Fibroblast of lung (primary cell): ENCODE measurements around the gene ANO6. TPM values are rescaled to one million over a fixed set of nuclear protein-coding genes. Genes with fewer than 3 reads are reported as not detected.

Experiments
- DNase-seq, 2 donors: peaks; one replicate each; pipeline versions ENCODE4 v3.0.0 to v3.0.0-alpha.2; 2010; ENCODE audit warnings: low read depth in 2 of 2
- H2AFZ ChIP-seq: 2 replicates; pipeline ENCODE4 v1.5.1; 2012; ENCODE audit warnings: low read length, control low read depth, inconsistent platforms
- H3K27ac ChIP-seq: 2 replicates; pipeline ENCODE4 v1.5.1; 2011; ENCODE audit warnings: low read length, control low read depth; ENCODE audit not compliant: insufficient read depth
- H3K27me3 ChIP-seq: 2 replicates; pipeline ENCODE4 v1.5.1; 2011; ENCODE audit warnings: mild to moderate bottlenecking, low read length; ENCODE audit not compliant: control insufficient read depth, insufficient read depth
- H3K36me3 ChIP-seq: 2 replicates; pipeline ENCODE4 v1.5.1; 2011; ENCODE audit warnings: low read length; ENCODE audit not compliant: control insufficient read depth, insufficient read depth
- H3K4me1 ChIP-seq: 2 replicates; pipeline ENCODE4 v1.5.1; 2011; ENCODE audit warnings: low read length; ENCODE audit not compliant: control insufficient read depth, insufficient read depth; ENCODE audit errors: extremely low read depth
- H3K4me2 ChIP-seq: 2 replicates; pipeline ENCODE4 v1.5.1; 2011; ENCODE audit warnings: low read length, control low read depth; ENCODE audit not compliant: insufficient read depth; ENCODE audit errors: extremely low read depth
- H3K4me3 ChIP-seq, 4 experiments: fragments of 200-600 bp in 1 of 4; sonication (generic) in 1 of 4; replicated peaks in 1 of 4; 2 replicates each; pipeline ENCODE4 v1.5.1; 2011 to 2016; ENCODE audit warnings: low read length in 4 of 4, low read depth in 3 of 4, mild to moderate bottlenecking in 3 of 4, control low read depth in 2 of 4, inconsistent platforms in 1 of 4, mixed read lengths in 1 of 4; ENCODE audit not compliant: insufficient read depth in 1 of 4; ENCODE audit errors: control extremely low read depth in 1 of 4
- H3K79me2 ChIP-seq: 2 replicates; pipeline ENCODE4 v1.5.1; 2012; ENCODE audit warnings: mild to moderate bottlenecking, low read length, inconsistent platforms; ENCODE audit not compliant: control insufficient read depth, insufficient read depth
- H3K9ac ChIP-seq: 2 replicates; pipeline ENCODE4 v1.5.1; 2011; ENCODE audit warnings: mild to moderate bottlenecking, low read length, control low read depth; ENCODE audit not compliant: insufficient read depth
- H3K9me3 ChIP-seq: 2 replicates; pipeline ENCODE4 v1.5.1; 2012; ENCODE audit warnings: low read depth, low read length; ENCODE audit not compliant: control insufficient read depth, insufficient read depth
- H4K20me1 ChIP-seq: 2 replicates; pipeline ENCODE4 v1.5.1; 2011; ENCODE audit warnings: low read length; ENCODE audit not compliant: control insufficient read depth, insufficient read depth; ENCODE audit errors: extremely low read depth
- CTCF ChIP-seq, 2 donors: IDR thresholded peaks in 1 of 2; conservative IDR thresholded peaks in 1 of 2; 1 replicate in 1 of 2; 2 replicates in 1 of 2; pipeline ENCODE4 v1.5.1; 2011 to 2012; ENCODE audit warnings: low read length in 2 of 2, control low read depth in 1 of 2, inconsistent platforms in 1 of 2, low read depth in 1 of 2, mild to moderate bottlenecking in 1 of 2
- EZH2 ChIP-seq: IDR thresholded peaks from 2 replicates; pipeline ENCODE4 v1.5.1; 2012; ENCODE audit warnings: low read length, control low read depth, mild to moderate bottlenecking; ENCODE audit errors: missing control alignments
- polyA plus RNA-seq, 2 donors: library from polyadenylated mRNA; depleted of rRNA in 1 of 2; stranded (reverse) in 1 of 2; unstranded in 1 of 2; fragments of >200 nt; gene quantifications; 2 replicates each; pipeline ENCODE4 v1.2.1, GENCODE V29; 2011 to 2012; ENCODE audit warnings: missing spikeins in 1 of 2
- total RNA-seq: library from RNA; depleted of rRNA; stranded (reverse); fragments of >200 nt; gene quantifications from 2 replicates; pipeline ENCODE4 v1.2.1, GENCODE V29; 2014

Gene ANO6
- total and polyA plus RNA-seq, 2 donors (not counting 1 experiment from before 2014, with no cell fraction given): 59.1 to 69.1 TPM

DNA sequence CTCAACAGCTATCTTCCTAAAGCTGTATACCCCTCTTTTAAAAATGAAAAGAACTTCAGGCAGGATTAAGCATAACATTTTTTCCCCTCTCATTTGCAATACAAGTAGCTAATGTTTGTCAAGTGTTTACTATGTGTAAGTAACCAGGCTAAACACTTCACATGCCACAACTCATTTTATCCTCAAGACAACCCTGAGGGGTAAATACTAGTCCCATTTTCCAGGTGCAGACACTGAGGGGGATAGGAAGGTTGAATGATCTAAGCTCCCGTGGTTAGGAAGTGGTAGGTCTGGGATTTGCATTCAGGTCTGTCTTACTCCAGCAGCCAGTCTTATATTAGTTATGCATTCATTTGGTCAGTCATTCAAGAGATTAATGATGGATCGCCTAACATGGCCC, 70.7 kb downstream of the ANO6 start:
- H3K27me3 ChIP-seq: no peaks in the 10 kb centered on the region
- H3K4me1 ChIP-seq: peaks cover 8% of the 10 kb centered on the region
- no peak overlapping the region for H2AFZ ChIP-seq
- no peaks in the 10 kb centered on the region for H3K36me3 ChIP-seq
- H4K20me1 ChIP-seq: no peaks in the 10 kb centered on the region
- TF ChIP-seq EZH2 (no peak), CTCF (conservative IDR thresholded peaks at IDR 0.05 in 1 of 2, IDR thresholded peaks at IDR 0.05 in 1 of 2; ENCODE audit: low read depth in 1 of 2, low read length in 2 of 2) (no peak)
- H3K27ac ChIP-seq: no peak overlapping the region
- DNase-seq: no peak
- H3K9ac ChIP-seq: no peak overlapping the region
- no peak overlapping the region for H3K4me3 ChIP-seq
- peaks cover 8% of the 10 kb centered on the region for H3K79me2 ChIP-seq
- H3K9me3 ChIP-seq: no peaks in the 10 kb centered on the region
- no peak overlapping the region for H3K4me2 ChIP-seq

DNA sequence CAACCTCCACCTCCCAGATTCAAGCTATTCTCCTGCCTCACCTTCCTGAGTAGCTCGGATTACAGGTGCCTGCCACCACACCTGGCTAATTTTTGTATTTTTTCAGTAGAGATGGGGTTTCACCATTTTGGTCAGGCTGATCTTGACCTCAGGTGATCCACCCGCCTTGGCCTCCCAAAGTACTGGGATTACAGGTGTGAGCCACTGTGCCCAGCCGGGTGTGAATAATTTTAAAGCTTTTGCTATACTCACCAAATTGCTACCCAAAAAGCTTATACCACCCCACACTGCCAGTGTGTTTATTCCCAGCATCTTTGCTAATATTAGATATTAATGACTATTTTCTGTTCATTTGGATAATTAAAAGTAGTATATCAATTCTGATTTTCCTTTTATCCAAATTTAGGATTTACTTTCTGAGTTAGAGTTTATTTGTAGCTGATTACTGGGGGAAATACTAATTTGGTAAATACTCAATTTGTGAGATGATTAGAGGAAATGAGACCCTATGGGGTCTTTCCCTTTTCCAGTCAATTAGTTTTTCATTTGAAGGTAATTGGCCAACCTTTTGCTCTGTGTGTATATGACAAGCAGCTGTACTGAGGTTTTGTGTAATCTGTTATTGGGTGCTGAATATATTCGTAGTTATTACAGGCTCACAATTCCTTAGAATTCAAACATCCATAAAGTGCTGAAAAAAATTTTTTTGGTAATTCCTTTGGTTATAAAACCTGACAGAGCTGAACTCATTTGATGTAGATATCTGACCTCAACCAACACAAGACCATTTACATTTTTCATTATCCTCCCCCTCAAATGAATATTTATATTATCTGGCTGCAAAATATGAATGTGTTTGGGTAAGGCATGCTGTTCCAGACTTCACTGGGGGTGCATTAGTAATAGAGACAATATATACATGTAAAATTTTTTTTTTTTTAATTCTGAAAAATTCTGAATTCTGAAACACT, 73.6 kb downstream of the ANO6 start:
- Histone ChIP-seq H3K9me3 (no peaks in the 10 kb centered on the region), H3K27me3 (no peaks in the 10 kb centered on the region), H4K20me1 (no peaks in the 10 kb centered on the region), H3K4me1 (peaks cover 11% of the 10 kb centered on the region), H3K79me2 (peaks cover 3% of the 10 kb centered on the region), H3K36me3 (no peaks in the 10 kb centered on the region), H3K9ac (no peak overlapping the region), H3K27ac (no peak overlapping the region), H3K4me3 (no peak overlapping the region), H2AFZ (no peak overlapping the region), H3K4me2 (no peak overlapping the region)
- no peak for DNase-seq
- TF ChIP-seq EZH2: no peak
- no peak for TF ChIP-seq CTCF (conservative IDR thresholded peaks at IDR 0.05 in 1 of 2, IDR thresholded peaks at IDR 0.05 in 1 of 2; ENCODE audit: low read depth in 1 of 2, low read length in 2 of 2)

DNA sequence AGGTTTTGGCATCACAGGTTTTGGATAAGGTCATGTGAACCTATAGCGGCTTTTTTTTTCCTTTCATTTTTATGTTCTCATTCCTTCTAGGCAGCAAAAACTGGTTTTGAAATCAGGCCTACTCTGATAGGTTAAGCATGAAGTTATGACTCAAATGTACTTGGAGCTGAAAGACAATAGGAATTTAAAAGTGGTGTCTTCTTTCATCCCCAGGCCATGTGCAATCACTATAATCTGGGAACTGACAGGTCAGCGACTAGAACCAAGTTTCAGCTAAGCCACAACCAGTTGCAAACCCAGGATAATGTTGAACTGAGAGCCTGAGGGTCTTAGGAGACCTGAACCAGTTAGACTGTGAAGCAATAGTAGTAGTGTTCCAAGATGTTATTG, 74.3 kb downstream of the ANO6 start:
- Histone ChIP-seq H3K79me2 (peaks cover 5% of the 10 kb centered on the region), H3K4me2 (no peak overlapping the region)

More for the DNA sequence above, 74.3 kb downstream of the ANO6 start:
- no peak overlapping the region for H3K27ac ChIP-seq
- H4K20me1 ChIP-seq: no peaks in the 10 kb centered on the region
- H3K27me3 ChIP-seq: no peaks in the 10 kb centered on the region
- TF ChIP-seq CTCF (conservative IDR thresholded peaks at IDR 0.05 in 1 of 2, IDR thresholded peaks at IDR 0.05 in 1 of 2; ENCODE audit: low read depth in 1 of 2, low read length in 2 of 2) (no peak), EZH2 (no peak)
- no peak overlapping the region for H2AFZ ChIP-seq
- H3K9ac ChIP-seq: no peak overlapping the region
- no peak overlapping the region for H3K4me3 ChIP-seq
- H3K9me3 ChIP-seq: no peaks in the 10 kb centered on the region
- peak; percentile 80 to 89 for DNase-seq
- peaks cover 5% of the 10 kb centered on the region for H3K4me1 ChIP-seq
- H3K36me3 ChIP-seq: no peaks in the 10 kb centered on the region
